HFF-Myc (cell line): ENCODE measurements around the gene SAMD15.

Experiments used
- DNase-seq: peaks from one replicate; pipeline ENCODE4 v3.0.0-alpha.2; 2011; ENCODE audit warnings: low read depth; ENCODE audit errors: extremely low read depth
- H3K4me3 ChIP-seq: replicated peaks from 2 replicates; pipeline ENCODE4 v1.5.1; 2011; ENCODE audit warnings: low read depth, mild to moderate bottlenecking, control low read depth, low read length
- TF ChIP-seq, protein P1 (sequence below): IDR thresholded peaks from 2 replicates; pipeline ENCODE4 v1.5.1; 2012; ENCODE audit warnings: mild to moderate bottlenecking, low read depth, low read length, control low read depth; ENCODE audit errors: missing control alignments

The SAMD15 gene

DNA sequence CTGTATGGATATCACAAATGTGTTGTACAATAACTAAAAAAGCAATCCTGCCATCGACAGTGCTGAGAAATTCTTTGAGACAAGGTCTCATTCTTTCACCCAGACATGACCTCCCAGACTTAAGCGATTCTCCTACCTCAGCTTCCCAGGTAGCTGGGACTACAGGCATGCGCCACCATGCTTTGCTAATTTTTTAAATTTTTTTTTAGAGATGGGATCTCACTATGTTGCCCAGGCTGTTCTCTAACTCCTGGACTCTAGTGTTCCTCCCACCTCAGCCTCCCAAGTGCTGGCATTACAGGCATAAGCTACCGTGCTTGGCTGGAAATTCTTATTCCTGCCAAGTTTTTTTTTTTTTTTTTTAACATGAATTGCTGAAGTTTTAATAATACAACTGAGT lies 62.7 kb downstream of the SAMD15 start:
- no peak overlapping the region for H3K4me3 ChIP-seq
- TF ChIP-seq, protein P1, sequence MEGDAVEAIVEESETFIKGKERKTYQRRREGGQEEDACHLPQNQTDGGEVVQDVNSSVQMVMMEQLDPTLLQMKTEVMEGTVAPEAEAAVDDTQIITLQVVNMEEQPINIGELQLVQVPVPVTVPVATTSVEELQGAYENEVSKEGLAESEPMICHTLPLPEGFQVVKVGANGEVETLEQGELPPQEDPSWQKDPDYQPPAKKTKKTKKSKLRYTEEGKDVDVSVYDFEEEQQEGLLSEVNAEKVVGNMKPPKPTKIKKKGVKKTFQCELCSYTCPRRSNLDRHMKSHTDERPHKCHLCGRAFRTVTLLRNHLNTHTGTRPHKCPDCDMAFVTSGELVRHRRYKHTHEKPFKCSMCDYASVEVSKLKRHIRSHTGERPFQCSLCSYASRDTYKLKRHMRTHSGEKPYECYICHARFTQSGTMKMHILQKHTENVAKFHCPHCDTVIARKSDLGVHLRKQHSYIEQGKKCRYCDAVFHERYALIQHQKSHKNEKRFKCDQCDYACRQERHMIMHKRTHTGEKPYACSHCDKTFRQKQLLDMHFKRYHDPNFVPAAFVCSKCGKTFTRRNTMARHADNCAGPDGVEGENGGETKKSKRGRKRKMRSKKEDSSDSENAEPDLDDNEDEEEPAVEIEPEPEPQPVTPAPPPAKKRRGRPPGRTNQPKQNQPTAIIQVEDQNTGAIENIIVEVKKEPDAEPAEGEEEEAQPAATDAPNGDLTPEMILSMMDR, result no peak
- no peak for DNase-seq
